HG02885 (cell line): Measurements from ENCODE around the gene CDK13.
"Not testable (repeated sequence)": the region's sequence is repeated elsewhere in the genome, so short reads cannot be mapped to it uniquely, and the experiment has no call there.

Source experiments
- ATAC-seq: cut with Tn5 transposase; IDR thresholded peaks from one replicate; pipeline ENCODE4 v1.9.1; 2021; ENCODE audit warnings: mild to moderate bottlenecking; ENCODE audit not compliant: unreplicated experiment, poor library complexity

The CDK13 gene

DNA sequence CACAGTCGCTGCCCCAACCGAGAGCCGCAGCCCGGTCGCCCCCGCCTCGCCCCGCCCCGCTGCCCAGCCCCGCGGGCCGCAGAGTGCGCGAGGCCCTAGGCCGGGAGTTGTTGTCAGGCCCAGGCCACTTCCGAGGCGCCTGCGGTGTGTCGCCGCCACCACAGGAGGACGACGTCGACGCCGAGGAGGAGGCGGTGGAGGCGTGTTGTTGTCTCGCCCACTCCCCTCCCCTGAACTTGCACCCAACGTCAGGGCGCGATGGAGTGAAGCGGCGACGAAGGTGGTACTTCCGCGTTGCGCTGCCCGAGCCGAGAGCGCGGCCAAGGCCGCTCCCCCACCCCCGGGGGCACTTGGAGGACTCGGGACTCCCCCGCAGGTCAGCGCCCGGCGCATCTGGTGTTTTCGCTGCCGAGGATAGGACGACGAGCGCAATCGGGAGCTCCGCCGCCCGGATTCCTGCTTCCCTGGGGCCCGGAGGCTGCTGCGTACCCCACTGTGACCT lies at the start of gene CDK13:
CDK13 (plus strand) TSS at position 286 of the 502 bp plus-strand sequence. CDS start 386 bp downstream, outside the sequence.
- peak; percentile 40 for ATAC-seq

DNA sequence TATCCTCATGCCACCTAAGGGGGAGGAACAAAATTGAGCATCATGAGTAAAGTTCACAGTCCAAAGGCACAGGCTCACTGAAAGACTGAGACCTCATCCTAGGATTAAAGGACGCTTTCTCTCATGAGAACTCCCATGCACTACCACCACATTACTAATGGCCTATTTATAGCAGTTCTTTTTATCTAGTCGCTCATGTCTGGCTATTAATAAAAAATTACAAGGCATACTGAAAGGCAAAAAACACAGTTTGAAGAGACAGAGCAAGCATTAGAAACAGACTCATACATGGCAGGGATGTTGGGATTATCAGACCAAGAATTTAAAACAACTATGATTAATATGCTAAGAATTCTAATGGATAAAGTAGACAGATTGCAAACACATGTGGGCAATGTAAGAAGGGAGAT lies 46.0 kb upstream of the CDK13 start:
- no peak for ATAC-seq

DNA sequence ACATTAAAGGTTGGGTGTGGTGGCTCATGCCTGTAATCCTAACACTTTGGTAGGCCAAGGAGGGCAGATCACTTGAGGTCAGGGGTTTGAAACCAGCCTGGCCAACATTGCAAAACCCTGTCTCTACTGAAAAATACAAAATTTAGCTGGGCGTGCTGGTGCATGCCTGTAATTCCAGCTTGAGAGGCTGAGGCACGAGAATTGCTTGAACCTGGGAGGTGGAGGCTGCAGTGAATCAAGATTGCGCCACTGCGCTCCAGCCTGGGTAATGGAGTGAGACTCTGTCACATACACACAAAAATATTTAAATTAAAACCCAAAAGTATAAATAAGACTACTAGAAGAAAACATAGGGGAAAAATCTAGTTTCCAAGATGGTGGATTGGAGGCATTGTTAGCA lies 41.9 kb upstream of the CDK13 start:
- no peak for ATAC-seq

DNA sequence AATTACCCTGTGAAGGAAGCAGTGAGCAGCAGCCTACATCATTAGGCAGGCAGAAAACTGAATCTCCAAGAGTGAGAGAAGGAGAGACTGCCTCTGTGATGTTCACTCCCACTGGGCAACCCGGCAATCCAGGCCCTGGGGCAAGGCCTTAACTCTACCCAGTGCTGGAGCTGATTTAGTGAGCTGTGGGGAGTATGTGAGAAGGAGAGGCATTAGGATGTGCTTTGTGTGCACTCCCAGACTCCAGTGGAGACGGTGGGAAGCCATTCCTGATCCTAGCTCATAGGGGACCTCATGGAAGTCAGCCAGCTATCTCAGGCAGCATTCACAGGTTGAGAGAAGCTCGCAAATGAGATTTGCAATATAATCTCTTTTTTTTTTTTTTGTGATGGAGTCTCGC lies 41.1 kb upstream of the CDK13 start:
- no peak for ATAC-seq

DNA sequence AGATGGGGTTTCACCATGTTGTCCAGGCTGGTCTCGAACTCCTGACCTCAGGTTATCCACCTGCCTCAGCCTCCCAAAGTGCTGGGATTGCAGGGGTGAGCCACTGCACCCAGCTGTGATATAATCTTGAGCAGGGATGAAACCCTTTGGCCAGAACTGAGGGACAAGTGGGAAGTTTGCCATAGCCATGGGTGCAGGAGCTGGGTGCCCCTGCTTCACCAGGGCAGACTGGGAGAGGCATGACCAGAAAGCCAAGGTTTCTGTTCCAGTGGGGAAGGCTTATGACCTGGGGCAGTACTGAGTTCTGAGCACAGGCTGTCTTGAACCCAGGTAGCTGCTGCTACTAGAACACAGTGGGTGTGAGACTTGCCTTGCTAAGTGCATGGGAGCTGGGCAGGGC lies 40.5 kb upstream of the CDK13 start:
- ATAC-seq = no peak

DNA sequence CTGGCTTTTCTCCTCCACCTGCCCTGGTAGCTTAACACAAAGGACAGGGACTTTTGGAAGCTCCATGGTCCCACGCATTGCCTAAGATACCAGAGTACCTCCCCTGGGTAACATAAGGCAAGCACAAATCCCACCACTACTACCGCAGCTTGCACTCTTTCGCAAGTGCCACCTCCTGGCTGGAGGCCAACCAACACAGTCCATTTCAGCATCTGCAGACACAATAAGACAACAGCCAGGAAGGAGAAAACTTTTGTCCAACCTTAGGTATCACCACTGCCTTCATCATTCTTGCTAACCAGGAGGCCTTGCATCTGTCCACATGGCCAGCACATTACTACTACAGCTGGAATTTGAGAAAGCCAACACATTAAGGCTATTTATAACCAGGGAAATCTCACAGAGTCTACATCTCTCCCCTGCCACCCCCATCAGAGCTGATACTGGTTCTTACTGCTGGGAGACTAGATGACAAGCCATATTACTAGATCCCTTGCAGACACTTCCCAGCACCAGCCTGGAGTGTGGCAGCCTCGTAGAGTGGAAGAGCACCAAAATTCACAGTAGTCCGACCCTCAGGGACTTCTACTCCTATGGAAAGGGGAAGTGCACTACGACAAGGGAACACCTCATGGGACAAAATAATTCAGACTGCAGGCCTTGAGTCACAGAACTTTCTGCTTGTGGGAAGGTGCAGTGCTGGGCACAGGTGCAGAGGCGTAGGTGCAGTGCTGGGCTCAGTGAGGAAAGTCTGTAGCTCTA lies 39.8 kb upstream of the CDK13 start:
- ATAC-seq = no peak

DNA sequence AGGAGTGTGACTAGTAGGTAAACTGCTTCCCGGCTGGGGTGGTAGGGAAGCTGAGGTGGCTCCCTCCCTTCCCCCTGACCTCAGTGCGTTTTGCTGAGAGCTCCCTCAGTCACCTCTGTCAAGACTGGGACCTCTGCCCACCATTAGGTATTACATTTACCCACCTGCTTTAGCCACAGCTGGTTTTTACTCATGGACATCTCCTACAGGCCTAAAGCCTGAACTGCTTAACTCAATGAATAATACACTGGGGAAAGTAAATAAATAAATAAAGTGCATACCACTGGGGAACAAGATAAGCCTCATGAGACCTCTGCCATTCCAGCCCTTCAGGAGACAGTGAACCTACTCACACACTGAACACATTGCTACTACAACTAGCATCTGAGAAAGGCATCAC lies 38.9 kb upstream of the CDK13 start:
- ATAC-seq = no peak

DNA sequence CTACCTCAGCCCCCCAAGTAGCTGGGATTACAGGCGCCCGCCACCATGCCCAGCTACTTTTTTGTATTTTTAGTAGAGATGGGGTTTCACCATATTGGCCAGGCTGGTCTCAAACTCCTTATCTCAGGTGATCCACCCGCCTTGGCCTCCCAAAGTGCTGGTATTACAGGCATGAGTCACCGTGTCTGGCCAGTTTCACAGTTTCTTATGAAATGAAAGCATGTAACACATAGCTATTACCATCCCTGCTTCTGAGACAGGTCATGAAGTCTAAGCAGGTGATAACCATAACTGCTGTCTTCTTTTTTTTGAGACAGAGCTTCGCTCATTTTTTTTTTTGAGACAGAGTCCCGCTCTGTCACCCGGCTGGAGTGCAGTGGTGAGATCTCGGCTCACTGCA lies 34.2 kb upstream of the CDK13 start:
- ATAC-seq = not testable (repeated sequence)

DNA sequence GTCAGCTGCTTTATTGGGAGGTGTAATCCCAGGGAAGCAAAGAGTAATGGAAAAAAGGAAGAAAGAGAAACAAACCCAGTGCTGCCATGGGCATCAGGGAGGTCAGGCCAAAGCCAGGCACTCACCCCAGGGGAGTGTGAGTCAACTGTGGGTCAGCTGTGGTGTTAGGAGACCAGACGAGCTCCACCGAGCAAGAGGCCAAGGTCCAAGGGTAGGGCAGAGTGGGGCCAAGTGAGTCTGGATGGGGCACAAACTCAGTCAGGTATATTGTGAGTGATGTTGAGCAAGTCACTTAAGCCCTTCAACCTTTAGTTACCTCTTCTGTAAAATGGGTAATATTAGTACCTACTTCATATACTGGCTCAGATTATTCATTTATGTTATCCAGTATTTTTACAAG lies 30.4 kb upstream of the CDK13 start:
- ATAC-seq = no peak

DNA sequence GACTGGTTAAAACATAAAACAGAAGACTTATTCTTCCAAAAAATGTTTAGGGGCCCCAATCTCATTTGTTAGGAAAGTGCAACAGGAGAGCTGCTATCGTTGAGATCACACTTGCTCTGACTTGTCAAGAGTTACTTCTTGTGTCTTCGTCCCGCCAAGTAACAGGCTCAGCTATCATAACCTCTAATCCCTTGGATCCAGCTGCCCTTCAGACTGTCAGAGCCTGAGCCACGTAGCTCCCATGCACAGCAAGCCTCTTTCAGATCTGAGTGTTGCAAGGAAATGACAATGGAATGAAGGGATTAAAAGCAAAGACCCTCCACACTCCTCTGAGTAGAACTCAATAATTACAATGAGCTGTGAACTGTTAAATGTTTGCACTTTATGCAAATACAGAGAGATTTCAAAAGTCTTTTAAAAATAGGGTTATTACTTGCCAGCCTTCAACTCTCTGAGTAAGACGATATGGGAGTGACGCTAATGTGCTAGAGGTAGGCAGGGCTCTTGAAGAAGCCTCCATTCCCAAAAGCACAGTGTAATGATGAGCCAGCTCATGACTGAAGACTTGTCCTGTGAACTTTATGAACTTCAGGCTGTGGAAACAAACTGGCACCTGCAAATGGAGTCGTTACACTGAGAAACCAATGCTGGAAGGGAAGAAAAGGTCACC lies 28.4 kb upstream of the CDK13 start:
- no peak for ATAC-seq

DNA sequence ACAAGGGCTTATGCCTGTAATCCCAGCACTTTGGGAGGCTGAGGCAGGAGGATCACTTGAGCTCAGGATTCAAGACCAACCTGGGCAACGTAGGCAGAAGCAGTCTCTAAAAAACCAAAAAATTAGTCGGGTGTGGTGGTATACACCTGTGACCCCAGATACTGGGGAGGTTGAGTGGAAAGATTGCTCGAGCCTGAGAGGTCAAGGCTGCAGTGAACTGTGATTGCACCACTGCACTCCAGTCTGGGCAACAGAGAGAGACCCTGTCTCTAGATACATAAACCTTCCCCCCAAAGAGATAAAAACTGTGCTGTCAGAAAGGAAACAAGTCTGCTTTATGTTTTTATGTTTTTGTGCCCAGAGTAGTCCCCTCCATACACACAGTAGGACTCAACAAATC lies 27.5 kb upstream of the CDK13 start:
- ATAC-seq = no peak

DNA sequence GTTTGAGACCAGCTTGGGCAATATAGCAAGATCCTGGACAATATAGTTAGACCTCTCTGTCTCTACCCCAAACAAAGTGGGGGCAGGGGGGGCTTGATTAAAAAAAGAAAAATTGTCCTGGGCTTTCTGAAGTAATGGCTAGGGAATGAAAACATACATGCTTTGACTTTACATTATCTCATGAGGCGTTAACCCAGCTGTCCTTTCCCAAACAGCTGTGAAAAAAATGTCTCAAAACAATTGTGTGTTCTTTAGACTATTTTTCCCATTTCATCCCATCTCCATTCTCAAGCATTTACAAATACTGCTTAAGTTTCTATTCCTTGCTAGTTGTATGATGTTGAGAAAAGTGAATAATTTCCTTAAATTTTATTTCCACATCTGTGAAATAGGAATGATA lies 27.0 kb upstream of the CDK13 start:
- no peak for ATAC-seq

DNA sequence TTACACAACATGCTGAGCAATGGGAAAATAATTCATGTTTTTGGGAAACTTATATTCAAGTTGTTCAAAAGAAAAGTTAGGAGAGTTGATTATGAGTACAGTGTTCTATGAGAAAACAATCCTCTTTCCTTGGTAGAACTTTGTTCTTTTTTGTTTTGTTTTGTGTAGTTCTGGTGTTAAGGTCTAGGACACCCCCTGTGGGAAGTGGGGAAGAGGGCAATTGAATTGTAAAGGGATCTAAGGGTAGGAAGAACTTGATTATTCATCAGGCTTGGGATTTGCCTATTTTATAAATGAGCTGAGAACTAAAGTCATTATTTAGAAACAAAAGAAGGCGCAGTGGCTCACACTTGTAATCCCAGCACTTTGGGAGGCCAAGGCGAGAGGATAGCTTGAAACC lies 25.9 kb upstream of the CDK13 start:
- no peak for ATAC-seq

DNA sequence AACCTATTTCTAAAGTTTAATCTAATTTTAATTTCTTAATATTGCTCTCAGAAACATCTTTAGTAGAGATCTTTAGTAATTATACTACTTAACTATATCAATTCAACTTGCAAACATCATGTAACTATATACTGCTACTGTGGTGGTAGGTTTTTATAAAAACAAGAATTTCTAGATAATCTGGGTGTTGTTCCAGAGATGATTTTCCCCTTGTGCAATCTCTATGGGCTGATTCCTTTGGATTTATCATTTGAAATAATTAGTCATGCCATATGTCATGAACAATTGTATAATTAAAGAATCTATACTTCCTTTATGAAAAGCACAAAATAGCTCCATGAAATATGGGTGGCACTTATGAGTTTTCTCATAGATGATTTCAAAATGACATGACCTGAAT lies 23.9 kb upstream of the CDK13 start:
- ATAC-seq = no peak

DNA sequence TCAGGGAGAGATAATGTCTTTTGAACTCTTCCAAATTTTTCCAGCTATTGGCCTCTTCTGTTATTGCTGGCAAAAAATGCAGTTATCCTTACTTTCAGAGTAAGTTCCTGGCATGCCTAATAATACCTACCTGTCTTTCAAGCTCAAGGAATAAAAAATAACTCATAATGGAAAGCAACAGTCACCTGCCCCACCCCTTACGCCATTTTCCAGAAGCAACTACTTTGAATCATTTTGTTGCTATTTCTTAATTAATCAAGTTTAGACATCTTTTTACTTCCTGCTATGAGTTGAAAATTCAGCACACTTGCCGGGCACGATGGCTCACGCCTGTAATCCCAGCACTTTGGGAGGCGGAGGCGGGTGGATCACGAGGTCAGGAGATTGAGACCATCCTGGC lies 23.0 kb upstream of the CDK13 start:
- ATAC-seq = no peak

DNA sequence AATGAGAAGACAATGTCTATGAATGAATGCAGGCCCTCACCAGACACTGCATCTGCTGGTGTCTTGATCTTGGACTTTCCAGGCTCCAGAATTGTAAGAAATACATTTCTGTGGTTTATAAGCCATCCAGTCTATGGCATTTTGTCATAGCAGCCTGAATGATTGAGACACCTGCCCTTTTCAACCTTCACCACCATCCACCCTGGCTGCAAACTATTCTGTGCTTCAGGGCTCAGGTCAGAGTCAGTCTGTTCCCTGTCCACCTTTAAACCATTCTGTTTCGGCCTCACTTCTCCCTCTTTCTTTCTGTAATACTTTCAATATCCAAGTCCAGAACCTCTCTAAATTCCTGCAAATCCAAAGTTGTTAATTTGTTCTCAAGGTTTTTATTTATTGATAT lies 15.9 kb upstream of the CDK13 start:
- no peak for ATAC-seq

DNA sequence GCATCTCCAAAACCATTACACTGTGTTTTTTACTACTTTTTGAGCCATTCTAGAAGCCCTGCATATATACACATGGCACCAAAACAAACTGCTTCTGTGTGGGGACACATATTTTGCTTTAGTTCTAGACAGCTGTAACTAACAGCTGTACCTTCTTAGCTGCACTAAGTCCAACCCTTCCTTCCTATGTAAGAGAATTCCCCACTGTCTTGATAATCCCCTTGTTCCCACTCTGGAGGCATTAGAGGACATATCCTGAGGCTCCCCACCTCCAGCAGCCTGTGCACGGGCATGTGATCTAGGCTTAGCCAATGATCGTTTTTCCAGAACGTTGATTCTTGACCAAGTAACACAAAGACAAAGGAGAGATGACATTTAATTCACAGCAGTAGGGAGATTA lies 13.3 kb upstream of the CDK13 start:
- no peak for ATAC-seq

DNA sequence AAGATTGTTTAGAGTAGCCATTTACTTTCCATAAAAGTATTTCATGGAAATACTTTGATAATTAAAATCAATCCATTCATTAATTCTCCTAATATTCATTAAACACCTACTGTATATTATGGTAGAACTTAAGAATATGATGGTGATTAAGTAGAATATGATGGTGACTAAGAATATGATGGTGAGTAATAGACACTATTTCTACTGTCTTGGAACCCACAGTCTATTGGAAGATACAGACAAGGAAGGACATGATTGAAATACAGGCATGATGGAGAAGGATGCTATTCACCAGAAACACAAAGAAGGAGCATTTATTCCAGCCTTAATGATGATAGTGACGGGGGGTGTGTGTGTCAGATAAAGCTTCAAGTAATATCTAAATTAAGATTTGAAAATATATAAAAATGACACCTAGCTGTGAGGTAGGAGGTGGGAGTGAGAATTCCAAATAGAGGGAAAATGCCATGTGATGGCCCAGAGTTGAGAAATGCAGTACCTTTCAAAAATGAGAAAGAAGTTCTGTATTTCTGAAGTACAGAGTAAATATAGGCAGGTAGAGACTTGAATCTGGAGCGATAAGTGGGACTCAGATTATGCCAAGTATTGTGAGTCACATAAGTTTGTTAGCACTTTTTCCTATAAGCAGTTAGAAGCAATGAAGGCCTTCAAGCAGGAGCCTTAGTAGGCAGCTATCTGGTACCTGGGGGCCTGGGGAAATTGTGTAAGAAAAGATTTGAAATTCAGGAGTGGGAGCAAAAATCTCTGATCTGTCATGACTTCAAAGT lies 12.5 kb upstream of the CDK13 start:
- ATAC-seq = no peak

DNA sequence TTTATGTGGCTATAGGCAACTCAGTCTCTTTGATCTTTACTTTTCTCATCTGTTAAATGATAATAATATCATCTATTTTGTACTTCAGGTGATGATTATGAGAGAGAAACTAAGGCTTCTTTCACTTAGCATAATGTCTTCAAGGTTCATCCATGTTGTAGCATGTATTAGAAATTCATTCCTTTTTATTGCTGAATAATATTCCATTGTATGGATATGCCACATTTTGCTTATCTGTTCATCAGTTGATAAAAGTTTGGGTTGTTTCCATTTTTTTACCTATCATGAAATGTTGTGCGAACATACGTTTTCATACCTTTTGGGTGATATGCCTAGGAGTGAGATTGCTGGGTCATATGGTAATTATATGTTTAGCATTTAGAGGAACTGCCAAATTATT lies 7.2 kb upstream of the CDK13 start:
- no peak for ATAC-seq

DNA sequence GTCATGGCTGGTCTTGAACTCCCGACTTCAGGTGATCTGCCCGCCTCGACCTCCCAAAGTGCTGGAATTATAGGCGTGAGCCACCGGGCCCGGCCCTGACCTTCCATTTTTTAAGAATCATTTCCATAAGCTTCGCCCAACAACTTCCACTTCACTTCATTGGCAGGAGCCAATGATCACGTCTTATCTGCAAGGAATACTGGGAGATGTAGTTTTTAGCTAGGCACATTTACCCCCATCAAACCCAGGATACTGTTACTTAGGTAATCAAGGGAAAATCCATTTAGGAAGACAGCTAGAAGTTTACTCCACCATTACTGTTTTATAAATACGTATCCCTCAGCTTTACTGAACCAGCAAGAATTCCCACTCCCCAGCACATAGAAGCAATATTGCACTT lies 3.4 kb upstream of the CDK13 start:
- ATAC-seq = no peak

DNA sequence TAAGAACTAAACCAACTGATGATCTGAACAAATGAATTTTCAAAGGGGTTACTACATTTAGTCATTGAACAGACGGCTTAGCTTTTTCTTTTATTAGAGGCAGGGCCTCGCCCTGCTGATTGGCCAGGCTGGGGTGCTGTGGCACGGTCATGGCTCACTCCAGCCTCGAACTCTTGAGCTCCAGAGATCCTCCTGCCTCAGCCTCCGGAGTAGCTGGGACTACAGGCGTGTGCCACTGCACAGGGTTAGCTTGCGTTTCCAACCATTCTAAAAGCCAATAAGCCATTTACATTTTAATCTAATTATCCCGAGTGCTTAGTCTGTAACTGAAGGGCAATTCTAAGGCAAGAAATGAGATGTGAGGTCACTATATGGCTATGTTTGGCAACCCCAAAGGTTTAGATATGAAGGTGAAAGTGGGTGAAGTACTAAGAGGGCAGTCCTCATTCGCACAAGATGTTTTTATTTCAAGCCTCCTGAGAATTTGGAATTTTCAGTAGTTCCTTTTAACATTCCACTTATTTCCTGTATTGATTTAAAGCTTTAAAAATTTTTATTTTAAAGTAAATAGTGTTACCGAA lies 1.6 kb upstream of the CDK13 start:
- ATAC-seq = no peak
